Liver (tissue), 9 donors: ENCODE data around the gene NUDT22. TPM values are rescaled to one million over a fixed set of nuclear protein-coding genes. Genes with fewer than 3 reads are reported as not detected.

ENCODE experiments used
- DNase-seq: peaks from one replicate; pipeline ENCODE4 v3.0.0-alpha.2; 2017; ENCODE audit warnings: low spot score
- H3K27ac ChIP-seq, 2 donors: one replicate each; pipeline ENCODE4 v1.7.0; 2013; ENCODE audit warnings: inconsistent platforms in 2 of 2, low read length in 2 of 2, control low read depth in 1 of 2, low read depth in 1 of 2, mild to moderate bottlenecking in 1 of 2
- H3K27me3 ChIP-seq, 4 donors: one replicate each; pipeline versions ENCODE4 v1.6.1 to v1.7.0; 2013; ENCODE audit warnings: low read length in 3 of 4, inconsistent platforms in 1 of 4, mild to moderate bottlenecking in 1 of 4, moderate library complexity in 1 of 4; ENCODE audit not compliant: control insufficient read depth in 4 of 4, insufficient read depth in 4 of 4
- H3K36me3 ChIP-seq, 4 donors: one replicate each; pipeline versions ENCODE4 v1.6.1 to v1.7.0; 2013; ENCODE audit warnings: low read length in 3 of 4, mild to moderate bottlenecking in 3 of 4, low read depth in 1 of 4, moderate library complexity in 1 of 4; ENCODE audit not compliant: control insufficient read depth in 4 of 4, insufficient read depth in 3 of 4
- H3K4me1 ChIP-seq, 4 donors: one replicate each; pipeline versions ENCODE4 v1.6.1 to v1.7.0; 2013; ENCODE audit warnings: low read length in 3 of 4, mild to moderate bottlenecking in 3 of 4, moderate library complexity in 1 of 4; ENCODE audit not compliant: control insufficient read depth in 4 of 4, insufficient read depth in 4 of 4
- H3K4me3 ChIP-seq, 3 donors: one replicate each; pipeline versions ENCODE4 v1.6.1 to v1.7.0; 2013; ENCODE audit warnings: low read length in 3 of 3, control low read depth in 1 of 3, low read depth in 1 of 3, mild to moderate bottlenecking in 1 of 3
- H3K9ac ChIP-seq, 2 donors: one replicate each; pipeline ENCODE4 v1.7.0; 2013; ENCODE audit warnings: low read length in 2 of 2, mild to moderate bottlenecking in 2 of 2, moderate library complexity in 2 of 2, control low read depth in 1 of 2, low read depth in 1 of 2
- H3K9me3 ChIP-seq, 4 donors: one replicate each; pipeline versions ENCODE4 v1.6.1 to v1.7.0; 2013; ENCODE audit warnings: low read length in 3 of 4; ENCODE audit not compliant: control insufficient read depth in 4 of 4
- EGR1 ChIP-seq, 2 donors: IDR thresholded peaks; 2 replicates each; pipeline ENCODE4 v1.6.1; 2016 to 2018; ENCODE audit warnings: antibody characterized with exemption in 2 of 2, low read depth in 2 of 2
- FOXA1 ChIP-seq: IDR thresholded peaks from 2 replicates; pipeline ENCODE4 v1.6.1; 2016; ENCODE audit warnings: antibody characterized with exemption
- FOXA2 ChIP-seq: IDR thresholded peaks from 2 replicates; pipeline ENCODE4 v1.6.1; 2016; ENCODE audit warnings: antibody characterized with exemption
- GABPA ChIP-seq, 2 donors: IDR thresholded peaks in 1 of 2; conservative IDR thresholded peaks in 1 of 2; 2 replicates each; pipeline ENCODE4 v1.6.1; 2016; ENCODE audit warnings: antibody characterized with exemption in 2 of 2, mild to moderate bottlenecking in 1 of 2, moderate library complexity in 1 of 2
- HNF4A ChIP-seq, 2 donors: conservative IDR thresholded peaks; 2 replicates each; pipeline ENCODE4 v1.6.1; 2016; ENCODE audit warnings: antibody characterized with exemption in 2 of 2, mild to moderate bottlenecking in 2 of 2
- HNF4G ChIP-seq: IDR thresholded peaks from 2 replicates; pipeline ENCODE4 v1.6.1; 2016; ENCODE audit warnings: antibody characterized with exemption
- JUND ChIP-seq, 2 donors: IDR thresholded peaks; 2 replicates each; pipeline ENCODE4 v1.6.1; 2016; ENCODE audit warnings: antibody characterized with exemption in 2 of 2
- MAX ChIP-seq: IDR thresholded peaks from 2 replicates; pipeline ENCODE4 v1.6.1; 2016; ENCODE audit warnings: antibody characterized with exemption
- NR2F2 ChIP-seq: IDR thresholded peaks from 2 replicates; pipeline ENCODE4 v1.6.1; 2016; ENCODE audit warnings: antibody characterized with exemption
- RAD21 ChIP-seq, 2 donors: IDR thresholded peaks; 2 replicates each; pipeline ENCODE4 v1.6.1; 2016; ENCODE audit warnings: antibody characterized with exemption in 2 of 2, mild to moderate bottlenecking in 2 of 2
- REST ChIP-seq: IDR thresholded peaks from 2 replicates; pipeline ENCODE4 v1.6.1; 2016; ENCODE audit warnings: antibody characterized with exemption, mild to moderate bottlenecking
- RXRA ChIP-seq, 2 donors: IDR thresholded peaks; 2 replicates each; pipeline ENCODE4 v1.6.1; 2017 to 2018; ENCODE audit warnings: antibody characterized with exemption in 2 of 2, mild to moderate bottlenecking in 1 of 2
- SP1 ChIP-seq: IDR thresholded peaks from 2 replicates; pipeline ENCODE4 v1.6.1; 2018; ENCODE audit warnings: antibody characterized with exemption, mild to moderate bottlenecking
- TAF1 ChIP-seq: conservative IDR thresholded peaks from 2 replicates; pipeline ENCODE4 v1.6.1; 2016; ENCODE audit warnings: antibody characterized with exemption, mild to moderate bottlenecking
- YY1 ChIP-seq: IDR thresholded peaks from 2 replicates; pipeline ENCODE4 v1.6.1; 2016; ENCODE audit warnings: antibody characterized with exemption, mild to moderate bottlenecking
- ZBTB33 ChIP-seq: IDR thresholded peaks from 2 replicates; pipeline ENCODE4 v1.6.1; 2016; ENCODE audit warnings: antibody characterized with exemption
- WGBS: extraction: QIAGEN DNeasy Blood & Tissue Kit; methylation state at CpG from one replicate; pipeline ENCODE4 v1.1.7; 2013; 5-methylcytosine and 5-hydroxymethylcytosine counted together
- polyA plus RNA-seq, 2 donors: library from polyadenylated mRNA; stranded (reverse) in 1 of 2; unstranded in 1 of 2; fragments of 200-250 nt in 1 of 2; fragments of >200 nt in 1 of 2; fragmentation: Nextera tagmentation in 1 of 2; extraction: Ambion mirVana in 1 of 2; gene quantifications; one replicate each; pipeline versions ENCODE4 v1.2.1 to v1.2.3, GENCODE V29; 2013 to 2015
- total RNA-seq, 2 donors: library from RNA; depleted of rRNA; stranded (reverse); fragments of >200 nt; gene quantifications; one replicate each; pipeline ENCODE4 v1.2.3, GENCODE V29; 2014
- TF ChIP-seq, protein P1 (sequence below): IDR thresholded peaks from 2 replicates; pipeline ENCODE4 v1.6.1; 2016; ENCODE audit warnings: antibody characterized with exemption
- TF ChIP-seq, protein P2 (sequence below): fragments of 150-350 bp; IDR thresholded peaks from 2 replicates; pipeline ENCODE4 v1.5.1; 2017; ENCODE audit warnings: improper control_type of control experiment, low read depth, low read length; ENCODE audit not compliant: missing input control
- donor health status: healthy.
- donor health status: healthy.
- donor health status: healthy.
- donor health status: healthy.
- donor health status: healthy.

Gene NUDT22
- total and polyA plus RNA-seq, 4 donors, result 20.0 to 47.8 (median 41.2) TPM

DNA sequence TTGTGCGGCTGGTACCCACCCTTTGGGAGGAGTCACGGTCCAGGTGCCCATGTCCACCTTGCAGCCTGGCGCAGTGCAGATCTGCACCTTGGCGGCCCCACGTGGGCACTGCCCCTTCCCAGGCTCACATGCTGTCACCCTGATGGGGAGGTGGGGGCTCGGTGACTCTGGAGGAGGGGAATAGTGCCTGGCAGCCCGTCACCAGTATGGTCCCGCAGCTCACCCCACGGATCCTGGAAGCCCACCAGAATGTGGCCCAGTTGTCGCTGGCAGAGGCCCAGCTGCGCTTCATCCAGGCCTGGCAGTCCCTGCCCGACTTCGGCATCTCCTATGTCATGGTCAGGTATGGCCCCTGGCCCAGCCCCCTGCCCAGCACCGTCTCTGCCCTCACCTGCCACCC lies 5.3 kb upstream of the NUDT22 start:
- no peak for DNase-seq
- 94% methylated on average over 14 of the region's 14 CpGs for WGBS
- H3K9me3 ChIP-seq, result no peaks in the 10 kb centered on the region
- H3K9ac ChIP-seq, result no peak overlapping the region
- peaks cover 0 to 24% (median 9%) of the 10 kb centered on the region in 4 donors for H3K36me3 ChIP-seq
- TF ChIP-seq REST (no peak), EGR1 (IDR thresholded peaks at IDR 0.05; ENCODE audit: low read depth in 2 of 2) (no peak), MAX (no peak), FOXA2 (no peak), HNF4G (no peak), ZBTB33 (no peak), GABPA (IDR thresholded peaks at IDR 0.05 in 1 of 2, conservative IDR thresholded peaks at IDR 0.05 in 1 of 2) (no peak), RAD21 (IDR thresholded peaks at IDR 0.05) (no peak), FOXA1 (no peak), RXRA (IDR thresholded peaks at IDR 0.05) (no peak), HNF4A (conservative IDR thresholded peaks at IDR 0.05) (no peak), SP1 (no peak), JUND (IDR thresholded peaks at IDR 0.05) (no peak), TAF1 (no peak), YY1 (no peak)
- TF ChIP-seq, protein P1, sequence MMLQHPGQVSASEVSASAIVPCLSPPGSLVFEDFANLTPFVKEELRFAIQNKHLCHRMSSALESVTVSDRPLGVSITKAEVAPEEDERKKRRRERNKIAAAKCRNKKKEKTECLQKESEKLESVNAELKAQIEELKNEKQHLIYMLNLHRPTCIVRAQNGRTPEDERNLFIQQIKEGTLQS, result no peak
- TF ChIP-seq, protein P2, sequence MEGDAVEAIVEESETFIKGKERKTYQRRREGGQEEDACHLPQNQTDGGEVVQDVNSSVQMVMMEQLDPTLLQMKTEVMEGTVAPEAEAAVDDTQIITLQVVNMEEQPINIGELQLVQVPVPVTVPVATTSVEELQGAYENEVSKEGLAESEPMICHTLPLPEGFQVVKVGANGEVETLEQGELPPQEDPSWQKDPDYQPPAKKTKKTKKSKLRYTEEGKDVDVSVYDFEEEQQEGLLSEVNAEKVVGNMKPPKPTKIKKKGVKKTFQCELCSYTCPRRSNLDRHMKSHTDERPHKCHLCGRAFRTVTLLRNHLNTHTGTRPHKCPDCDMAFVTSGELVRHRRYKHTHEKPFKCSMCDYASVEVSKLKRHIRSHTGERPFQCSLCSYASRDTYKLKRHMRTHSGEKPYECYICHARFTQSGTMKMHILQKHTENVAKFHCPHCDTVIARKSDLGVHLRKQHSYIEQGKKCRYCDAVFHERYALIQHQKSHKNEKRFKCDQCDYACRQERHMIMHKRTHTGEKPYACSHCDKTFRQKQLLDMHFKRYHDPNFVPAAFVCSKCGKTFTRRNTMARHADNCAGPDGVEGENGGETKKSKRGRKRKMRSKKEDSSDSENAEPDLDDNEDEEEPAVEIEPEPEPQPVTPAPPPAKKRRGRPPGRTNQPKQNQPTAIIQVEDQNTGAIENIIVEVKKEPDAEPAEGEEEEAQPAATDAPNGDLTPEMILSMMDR, result no peak
- no peaks in the 10 kb centered on the region for H3K27me3 ChIP-seq
- no peak overlapping the region for H3K4me3 ChIP-seq
- peaks cover 12 to 27% (median 22%) of the 10 kb centered on the region in 4 donors for H3K4me1 ChIP-seq
- H3K27ac ChIP-seq, result no peak overlapping the region

GRCh38 chr11:64222651-64223000 lies 3.4 kb upstream of the NUDT22 start:
- Histone ChIP-seq H3K4me3 (no peak overlapping the region), H3K27ac (no peak overlapping the region), H3K9me3 (no peaks in the 10 kb centered on the region), H3K27me3 (no peaks in the 10 kb centered on the region), H3K36me3 (peaks cover 0 to 24% (median 9%) of the 10 kb centered on the region in 4 donors), H3K9ac (no peak overlapping the region), H3K4me1 (peaks cover 18 to 41% (median 32%) of the 10 kb centered on the region in 4 donors)
- WGBS, result 85% methylated on average over 9 of the region's 9 CpGs
- TF ChIP-seq SP1, result no peak
- TF ChIP-seq REST, result no peak
- TF ChIP-seq TAF1, result no peak
- TF ChIP-seq RXRA (IDR thresholded peaks at IDR 0.05), result no peak
- no peak for TF ChIP-seq ZBTB33
- TF ChIP-seq JUND (IDR thresholded peaks at IDR 0.05), result no peak
- TF ChIP-seq NR2F2, result no peak
- DNase-seq, result no peak
